HepG2 (cell line): ENCODE data around the gene INSIG1. TPM values are rescaled to one million over a fixed set of nuclear protein-coding genes. Genes with fewer than 3 reads are reported as not detected.

Experiments used
- ATAC-seq: fragments of 200-7000 bp; cut with Tn5 transposase; 3 replicates; pipeline ENCODE4 v1.9.1; 2020; ENCODE audit warnings: mild to moderate bottlenecking, moderate library complexity
- BruUV-seq: library from RNA; stranded (reverse); fragments of 400-500 nt; replicated peaks from 2 replicates; lab custom pipeline; 2021; lab: Mats Ljungman, UMichigan
- CTCF ChIA-PET: fragments of 300-600 bp; formaldehyde crosslinking; extraction: SDS; loops from one replicate; lab custom pipeline; 2021; ENCODE audit warnings: low total read pairs, inconsistent platforms, low intra/inter-chr PET ratio; lab: Yijun Ruan, JAX
- POLR2A ChIA-PET: fragments of 350-600 bp; sonication (Branson Sonifier 250); formaldehyde crosslinking; loops from one replicate; lab custom pipeline; 2020; ENCODE audit warnings: antibody characterized with exemption, inconsistent platforms; lab: Yijun Ruan, JAX
- DNase-seq: peaks from one replicate; pipeline ENCODE4 v3.0.0-alpha.2; 2015; ENCODE audit warnings: low spot score
- FAIRE-seq: peaks from 3 replicates; lab custom pipeline; 2011; peaks lifted over from hg19 to GRCh38; lab: Jason Lieb, UNC
- H2AFZ ChIP-seq: one replicate; pipeline ENCODE4 v1.6.1; 2011; ENCODE audit warnings: low read length, inconsistent platforms
- H3K27ac ChIP-seq: fragments of 300-600 bp; 3 replicates; pipeline ENCODE4 v1.8.0; 2011; ENCODE audit warnings: mixed run types, mild to moderate bottlenecking, mixed read lengths, low read length, inconsistent platforms; ENCODE audit not compliant: insufficient read depth; ENCODE audit errors: extremely low read length
- H3K27me3 ChIP-seq, 2 experiments: fragments of 200-600 bp in 1 of 2; 2 replicates in 1 of 2; 3 replicates in 1 of 2; pipeline versions ENCODE4 v1.6.0 to v1.8.0; 2011; ENCODE audit warnings: low read length in 2 of 2, mild to moderate bottlenecking in 2 of 2, moderate library complexity in 2 of 2, inconsistent platforms in 1 of 2; ENCODE audit not compliant: insufficient read depth in 2 of 2, control insufficient read depth in 1 of 2
- H3K36me3 ChIP-seq, 2 experiments: fragments of 200-600 bp in 1 of 2; replicated peaks in 1 of 2; 2 replicates in 1 of 2; 3 replicates in 1 of 2; pipeline versions ENCODE4 v1.5.1 to v1.8.0; 2011; ENCODE audit warnings: low read length in 2 of 2, inconsistent platforms in 1 of 2; ENCODE audit not compliant: insufficient read depth in 2 of 2, control insufficient read depth in 1 of 2
- H3K4me1 ChIP-seq: 2 replicates; pipeline ENCODE4 v1.5.1; 2012; ENCODE audit warnings: low read length, inconsistent platforms; ENCODE audit not compliant: insufficient read depth
- H3K4me2 ChIP-seq: 2 replicates; pipeline ENCODE4 v1.6.0; 2011; ENCODE audit warnings: low read depth, low read length, inconsistent platforms
- H3K4me3 ChIP-seq, 3 experiments: fragments of 200-600 bp in 1 of 3; sonication (generic), shearing (Covaris generic) in 1 of 3; replicated peaks in 1 of 3; 2 replicates each; pipeline ENCODE4 v1.5.1; 2011 to 2016; ENCODE audit warnings: low read length in 3 of 3, inconsistent platforms in 2 of 3, low read depth in 2 of 3, mild to moderate bottlenecking in 2 of 3, control low read depth in 1 of 3, mixed read lengths in 1 of 3; ENCODE audit not compliant: insufficient read depth in 1 of 3
- H3K79me2 ChIP-seq: one replicate; pipeline ENCODE4 v1.6.1; 2011; ENCODE audit warnings: low read length, inconsistent platforms; ENCODE audit not compliant: insufficient read depth
- H3K9ac ChIP-seq: 2 replicates; pipeline ENCODE4 v1.6.0; 2011; ENCODE audit warnings: mild to moderate bottlenecking, low read depth, low read length, inconsistent platforms; ENCODE audit not compliant: insufficient read depth
- H3K9me3 ChIP-seq: 2 replicates; pipeline ENCODE4 v1.5.1; 2012; ENCODE audit warnings: mild to moderate bottlenecking, low read length
- H4K20me1 ChIP-seq: 2 replicates; pipeline ENCODE4 v1.6.0; 2011; ENCODE audit warnings: inconsistent platforms, mild to moderate bottlenecking, low read length, moderate library complexity; ENCODE audit not compliant: insufficient read depth
- GATAD2A ChIP-seq: IDR thresholded peaks from 2 replicates; pipeline ENCODE4 v1.6.1; 2016
- LBX2 ChIP-seq: sonication (generic); formaldehyde crosslinking; IDR thresholded peaks from 2 replicates; pipeline ENCODE4 v1.5.0; 2020; ENCODE audit warnings: missing genetic modification reagents, mild to moderate bottlenecking, borderline replicate concordance
- PATZ1 ChIP-seq: sonication (generic); formaldehyde crosslinking; IDR thresholded peaks from 2 replicates; pipeline ENCODE4 v1.4.0; 2020; ENCODE audit warnings: missing genetic modification reagents
- POLR2AphosphoS5 ChIP-seq: IDR thresholded peaks from 2 replicates; pipeline ENCODE4 v1.6.1; 2012; ENCODE audit warnings: low read depth, low read length
- SRSF9 ChIP-seq: fragments of 200-400 bp; formaldehyde crosslinking; IDR thresholded peaks from 2 replicates; pipeline ENCODE4 v1.6.1; 2018; ENCODE audit warnings: borderline replicate concordance, mild to moderate bottlenecking, low read depth, low read length; ENCODE audit not compliant: insufficient read depth, poor library complexity, severe bottlenecking
- ZNF18 ChIP-seq: sonication (generic); formaldehyde crosslinking; IDR thresholded peaks from 2 replicates; pipeline ENCODE4 v1.8.0; 2022; ENCODE audit warnings: mild to moderate bottlenecking, missing genetic modification reagents; ENCODE audit not compliant: insufficient replicate concordance
- ZNF768 ChIP-seq: sonication (generic); formaldehyde crosslinking; IDR thresholded peaks from 2 replicates; pipeline ENCODE4 v1.4.0; 2020; ENCODE audit warnings: missing genetic modification reagents
- WGBS: methylation state at CpG from one replicate; pipeline ENCODE4 v1.1.6; 2017; ENCODE audit warnings: low lambda C conversion rate; 5-methylcytosine and 5-hydroxymethylcytosine counted together
- in situ Hi-C: cut with HindIII; loops from 2 replicates; pipeline ENCODE4 v1.10.0; 2017; ENCODE audit warnings: low pct_unique_long_range_greater_than_20kb; ENCODE audit not compliant: extremely low pct_ligation_motif_present
- intact Hi-C: fragments of 100-400 bp; cut with micrococcal nuclease; formaldehyde crosslinking; loops from one replicate; pipeline ENCODE4 v1.10.0; 2022; ENCODE audit not compliant: unreplicated experiment
- polyA plus RNA-seq, 8 experiments: library from polyadenylated mRNA; depleted of rRNA in 3 of 8; stranded (reverse) in 7 of 8; unstranded in 1 of 8; fragments of >200 nt; fragmentation: Illumina TruSeq in 4 of 8; extraction: Trizol in 4 of 8; gene quantifications; 2 replicates each; pipeline versions ENCODE4 v1.2.1 to v1.2.3, GENCODE V29; 2011 to 2016; ENCODE audit warnings: low read depth in 4 of 8, missing spikeins in 1 of 8, mixed read lengths in 1 of 8; ENCODE audit not compliant: insufficient read depth in 1 of 8
- total RNA-seq, 5 experiments: library from RNA; depleted of rRNA; stranded (reverse); fragments of >200 nt; fragmentation: Illumina TruSeq; extraction: Trizol; gene quantifications; 2 replicates each; pipeline ENCODE4 v1.2.3, GENCODE V29; 2016; ENCODE audit warnings: low read depth in 1 of 5
- TF ChIP-seq, protein P1 (sequence below): sonication (generic); formaldehyde crosslinking; IDR thresholded peaks from 2 replicates; pipeline ENCODE4 v1.4.0; 2020; ENCODE audit warnings: mild to moderate bottlenecking, missing genetic modification reagents
- TF ChIP-seq, protein P2 (sequence below): IDR thresholded peaks from 2 replicates; pipeline ENCODE4 v1.6.1; 2018; ENCODE audit warnings: missing genetic modification reagents

Gene INSIG1
- total and polyA plus RNA-seq, 2 of the 13 experiments (the other 11 are each of a cell fraction or from before 2014, with no cell fraction given) = 0.07 to 0.11 TPM

GRCh38 chr7:155305231-155305904 is 7.7 kb downstream of the INSIG1 start:
- H3K4me1 ChIP-seq = no peaks in the 10 kb centered on the region
- FAIRE-seq = no peak
- TF ChIP-seq, protein P1, sequence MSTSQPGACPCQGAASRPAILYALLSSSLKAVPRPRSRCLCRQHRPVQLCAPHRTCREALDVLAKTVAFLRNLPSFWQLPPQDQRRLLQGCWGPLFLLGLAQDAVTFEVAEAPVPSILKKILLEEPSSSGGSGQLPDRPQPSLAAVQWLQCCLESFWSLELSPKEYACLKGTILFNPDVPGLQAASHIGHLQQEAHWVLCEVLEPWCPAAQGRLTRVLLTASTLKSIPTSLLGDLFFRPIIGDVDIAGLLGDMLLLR (CRISPR knock-in tag) = no peak
- TF ChIP-seq, all 625 proteins: peak for 0
- BruUV-seq = no TSS peak
- H3K9me3 ChIP-seq = no peaks in the 10 kb centered on the region
- H3K27ac ChIP-seq = no peak overlapping the region
- DNase-seq (no peak), ATAC-seq (no peak)
- in situ Hi-C loops = no loop called here
- H3K9ac ChIP-seq = no peak overlapping the region
- H3K79me2 ChIP-seq = no peaks in the 10 kb centered on the region
- peaks cover 0 to 9% of the 10 kb centered on the region in 2 experiments; a peak in 1 of 5 replicates for H3K27me3 ChIP-seq
- H4K20me1 ChIP-seq = no peaks in the 10 kb centered on the region
- H3K4me2 ChIP-seq = no peak overlapping the region
- intact Hi-C loops = no loop called here
- H3K36me3 ChIP-seq = no peaks in the 10 kb centered on the region
- 30% methylated on average over 8 of the region's 9 CpGs for WGBS
- ChIA-PET CTCF (no interaction called here), POLR2A (no interaction called here)
- H2AFZ ChIP-seq = no peak overlapping the region
- H3K4me3 ChIP-seq = no peak overlapping the region

DNA sequence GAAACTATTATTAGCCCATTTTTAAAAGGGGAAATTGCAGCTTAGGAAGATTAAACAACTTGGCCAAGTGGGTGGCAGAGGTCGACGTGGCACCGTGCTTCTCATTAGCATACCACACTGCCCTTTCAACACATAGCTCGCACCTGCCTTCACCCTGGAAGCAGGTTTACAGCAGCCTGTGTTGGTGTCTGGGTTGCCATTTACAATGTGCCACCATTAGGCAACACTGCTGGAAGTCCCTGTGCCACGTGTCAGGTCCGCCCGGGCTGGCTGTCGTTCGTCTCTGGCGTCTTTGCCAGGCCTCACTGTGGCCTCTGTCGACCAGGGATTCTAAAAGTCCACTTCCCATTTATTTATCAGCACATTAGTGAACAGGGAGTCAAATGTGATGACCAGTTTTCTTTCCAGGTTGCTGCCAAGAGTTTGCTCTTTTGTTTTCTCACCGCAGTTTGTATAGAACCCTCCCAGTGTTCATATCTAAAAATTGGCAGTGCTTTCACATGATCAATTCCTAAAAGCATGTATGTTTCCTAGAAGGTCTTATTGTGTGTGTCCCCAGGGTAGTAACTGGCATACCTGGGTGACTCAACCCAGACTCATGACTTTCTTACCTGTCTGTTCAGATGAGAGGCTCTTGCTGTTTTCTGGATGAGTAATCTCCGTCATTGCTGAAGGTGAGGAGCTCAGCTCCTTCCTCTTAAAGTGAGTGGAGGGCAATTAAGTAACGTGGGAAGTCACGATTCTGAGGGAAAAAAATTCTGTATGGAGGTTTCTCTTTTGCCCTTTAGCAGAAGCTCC is 9.2 kb downstream of the INSIG1 start:
- H3K36me3 ChIP-seq = no peaks in the 10 kb centered on the region
- DNase-seq (no peak), ATAC-seq (no peak), FAIRE-seq (no peak)
- H3K4me2 ChIP-seq = no peak overlapping the region
- ChIA-PET POLR2A (no interaction called here), CTCF (no interaction called here)
- H4K20me1 ChIP-seq = no peaks in the 10 kb centered on the region
- H3K27me3 ChIP-seq = peaks cover 0 to 10% of the 10 kb centered on the region in 2 experiments; a peak in 2 of 5 replicates
- in situ Hi-C loops = no loop called here
- no peak overlapping the region for H3K27ac ChIP-seq
- H3K9me3 ChIP-seq = no peaks in the 10 kb centered on the region
- WGBS = 47% methylated on average over 15 of the region's 15 CpGs
- intact Hi-C loops = no loop called here
- H3K9ac ChIP-seq = no peak overlapping the region
- BruUV-seq = no TSS peak
- no peaks in the 10 kb centered on the region for H3K4me1 ChIP-seq
- H3K4me3 ChIP-seq = no peak overlapping the region
- no peak overlapping the region for H2AFZ ChIP-seq
- no peaks in the 10 kb centered on the region for H3K79me2 ChIP-seq
- TF ChIP-seq PATZ1 (CRISPR knock-in tag) (no peak), SRSF9 (no peak), ZNF18 (CRISPR knock-in tag) (no peak), LBX2 (CRISPR knock-in tag) (no peak), GATAD2A (no peak), ZNF768 (no peak), POLR2AphosphoS5 (no peak)
- TF ChIP-seq, protein P2, sequence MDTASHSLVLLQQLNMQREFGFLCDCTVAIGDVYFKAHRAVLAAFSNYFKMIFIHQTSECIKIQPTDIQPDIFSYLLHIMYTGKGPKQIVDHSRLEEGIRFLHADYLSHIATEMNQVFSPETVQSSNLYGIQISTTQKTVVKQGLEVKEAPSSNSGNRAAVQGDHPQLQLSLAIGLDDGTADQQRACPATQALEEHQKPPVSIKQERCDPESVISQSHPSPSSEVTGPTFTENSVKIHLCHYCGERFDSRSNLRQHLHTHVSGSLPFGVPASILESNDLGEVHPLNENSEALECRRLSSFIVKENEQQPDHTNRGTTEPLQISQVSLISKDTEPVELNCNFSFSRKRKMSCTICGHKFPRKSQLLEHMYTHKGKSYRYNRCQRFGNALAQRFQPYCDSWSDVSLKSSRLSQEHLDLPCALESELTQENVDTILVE (CRISPR knock-in tag) = no peak
